ENCODE results near the gene TTLL11.
A peak's percentile ranks its signal among the peaks of the same experiment; 100 is the strongest.

TTLL11 gene

GRCh38 chr9:122128969-122129343 is 35.8 kb upstream of the TTLL11 start:
- no peak for TF ChIP-seq CTCF (IDR thresholded peaks at IDR 0.05; ENCODE audit: insufficient read depth, low read depth, low read length, missing control alignments)
- DNase-seq (ENCODE audit: low read depth) = no peak
- H3K4me3 ChIP-seq (ENCODE audit: low read length) = no peak overlapping the region

GRCh38 chr9:122128007-122128968 is 35.2 kb upstream of the TTLL11 start:
- DNase-seq (ENCODE audit: low read depth) = no peak
- TF ChIP-seq CTCF (IDR thresholded peaks at IDR 0.05; ENCODE audit: insufficient read depth, low read depth, low read length, missing control alignments) = no peak
- H3K4me3 ChIP-seq (ENCODE audit: low read length) = no peak overlapping the region

GRCh38 chr9:122127396-122127798 is 34.3 kb upstream of the TTLL11 start:
- DNase-seq (ENCODE audit: low read depth) = no peak
- TF ChIP-seq CTCF (IDR thresholded peaks at IDR 0.05; ENCODE audit: insufficient read depth, low read depth, low read length, missing control alignments) = no peak

GRCh38 chr9:122126331-122127261 is 33.5 kb upstream of the TTLL11 start:
- TF ChIP-seq CTCF (IDR thresholded peaks at IDR 0.05; ENCODE audit: insufficient read depth, low read depth, low read length, missing control alignments) = no peak
- no peak overlapping the region for H3K4me3 ChIP-seq (ENCODE audit: low read length)
- DNase-seq (ENCODE audit: low read depth) = peak; percentile 49

More at GRCh38 chr9:122127396-122127798, 34.3 kb upstream of the TTLL11 start:
- H3K4me3 ChIP-seq (ENCODE audit: low read length) = no peak overlapping the region

- TF ChIP-seq CTCF (IDR thresholded peaks at IDR 0.05; ENCODE audit: insufficient read depth, low read depth, low read length, missing control alignments) = no peak
Measured at GRCh38 chr9:122125509-122126330, 32.6 kb upstream of the TTLL11 start.

GRCh38 chr9:122125158-122125508 is 32.0 kb upstream of the TTLL11 start:
- TF ChIP-seq CTCF (IDR thresholded peaks at IDR 0.05; ENCODE audit: insufficient read depth, low read depth, low read length, missing control alignments) = peak; percentile 92
- no peak overlapping the region for H3K4me3 ChIP-seq (ENCODE audit: low read length)
- DNase-seq (ENCODE audit: low read depth) = peak; percentile 82

More at GRCh38 chr9:122125509-122126330, 32.6 kb upstream of the TTLL11 start:
- no peak overlapping the region for H3K4me3 ChIP-seq (ENCODE audit: low read length)
- DNase-seq (ENCODE audit: low read depth) = peak; percentile 51
